ENCODE results near the gene FMN2. TPM values are rescaled to one million over a fixed set of nuclear protein-coding genes. Genes with fewer than 3 reads are reported as not detected.

The FMN2 gene
- total RNA-seq, 1 experiment from 2014 or later, result 0.59 TPM

DNA sequence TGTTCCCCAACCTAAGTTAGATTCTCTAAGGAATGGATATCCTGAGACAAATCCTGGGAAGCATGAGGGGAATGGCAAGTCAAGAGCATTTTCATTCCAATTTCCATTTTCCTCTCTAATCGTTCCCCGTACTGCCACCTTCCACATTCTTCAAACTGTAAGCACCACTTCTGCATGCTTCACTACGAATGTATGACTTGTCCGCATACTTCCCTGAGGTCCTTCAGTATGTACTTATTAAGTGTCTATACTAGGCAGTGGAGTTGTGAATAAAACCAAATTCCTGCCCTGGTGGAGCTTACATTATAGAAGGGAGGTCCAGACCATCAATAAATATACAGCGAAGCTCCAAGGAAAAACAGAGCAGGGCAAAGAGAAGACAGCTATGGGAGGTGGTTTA is 365.5 kb downstream of the FMN2 start:
- Mint-ChIP-seq H3K9me3 (no peaks in the 10 kb centered on the region), H3K36me3 (ENCODE audit: insufficient read depth in 1 of 3, low read depth in 3 of 3) (no peaks in the 10 kb centered on the region), H3K4me1 (no peaks in the 10 kb centered on the region), H3K27ac (no peak overlapping the region), H3K4me3 (no peak overlapping the region), H3K27me3 (ENCODE audit: low read depth) (no peaks in the 10 kb centered on the region; the same call in 1 of the 2 replicates)
- Histone ChIP-seq H3K79me2 (ENCODE audit: insufficient read depth, low read length) (no peaks in the 10 kb centered on the region), H2AK5ac (ENCODE audit: insufficient read length, low read length) (no peak overlapping the region), H2BK120ac (ENCODE audit: low read depth, low read length, poor library complexity, severe bottlenecking) (no peak overlapping the region), H3K14ac (ENCODE audit: insufficient read depth, low read length) (no peak overlapping the region), H2BK5ac (ENCODE audit: insufficient read length, low read length) (no peak overlapping the region), H4K8ac (replicated peaks; ENCODE audit: insufficient read length, low read depth, low read length) (no peak overlapping the region), H3K23me2 (ENCODE audit: insufficient read length, low read depth, low read length, poor library complexity, severe bottlenecking) (no peaks in the 10 kb centered on the region), H3K18ac (ENCODE audit: insufficient read length, low read depth, low read length) (no peak overlapping the region), H4K91ac (ENCODE audit: insufficient read length, low read depth, low read length) (no peak overlapping the region), H2BK20ac (ENCODE audit: low read depth, low read length, poor library complexity, severe bottlenecking) (no peak overlapping the region), H3K9ac (ENCODE audit: extremely low read depth, insufficient read length, low read length) (no peak overlapping the region), H3K23ac (ENCODE audit: insufficient read length, low read depth, low read length) (no peak overlapping the region), H3K4ac (ENCODE audit: low read depth, low read length) (no peak overlapping the region), H3T11ph (ENCODE audit: low read length) (no peak overlapping the region), H2BK15ac (ENCODE audit: low read depth, low read length) (no peak overlapping the region), H3K27ac (ENCODE audit: insufficient read length, low read depth, low read length) (no peak overlapping the region), H4K20me1 (ENCODE audit: control insufficient read depth, insufficient read depth, insufficient read length) (no peaks in the 10 kb centered on the region), H3K56ac (ENCODE audit: insufficient read length, low read depth, low read length) (no peak overlapping the region), H3K4me1 (ENCODE audit: insufficient read depth, low read length) (no peaks in the 10 kb centered on the region), H3K27me3 (ENCODE audit: insufficient read depth, low read length) (no peaks in the 10 kb centered on the region), H3K4me2 (ENCODE audit: insufficient read depth, insufficient read length, low read length) (no peak overlapping the region), H3K79me1 (ENCODE audit: insufficient read depth, low read depth, low read length, poor library complexity, severe bottlenecking) (no peaks in the 10 kb centered on the region), H2AFZ (ENCODE audit: low read length) (no peak overlapping the region), H3K9me3 (ENCODE audit: control insufficient read depth, low read depth, low read length) (no peaks in the 10 kb centered on the region), H2BK12ac (ENCODE audit: insufficient read length, low read depth, low read length) (no peak overlapping the region), H4K5ac (ENCODE audit: insufficient read length, low read depth, low read length) (no peak overlapping the region)
- no CpG with 5 or more reads among the region's 5 CpGs for WGBS (ENCODE audit: extremely low coverage, insufficient read length, low lambda C conversion rate)
- no peak for DNase-seq
- TF ChIP-seq, protein P1, sequence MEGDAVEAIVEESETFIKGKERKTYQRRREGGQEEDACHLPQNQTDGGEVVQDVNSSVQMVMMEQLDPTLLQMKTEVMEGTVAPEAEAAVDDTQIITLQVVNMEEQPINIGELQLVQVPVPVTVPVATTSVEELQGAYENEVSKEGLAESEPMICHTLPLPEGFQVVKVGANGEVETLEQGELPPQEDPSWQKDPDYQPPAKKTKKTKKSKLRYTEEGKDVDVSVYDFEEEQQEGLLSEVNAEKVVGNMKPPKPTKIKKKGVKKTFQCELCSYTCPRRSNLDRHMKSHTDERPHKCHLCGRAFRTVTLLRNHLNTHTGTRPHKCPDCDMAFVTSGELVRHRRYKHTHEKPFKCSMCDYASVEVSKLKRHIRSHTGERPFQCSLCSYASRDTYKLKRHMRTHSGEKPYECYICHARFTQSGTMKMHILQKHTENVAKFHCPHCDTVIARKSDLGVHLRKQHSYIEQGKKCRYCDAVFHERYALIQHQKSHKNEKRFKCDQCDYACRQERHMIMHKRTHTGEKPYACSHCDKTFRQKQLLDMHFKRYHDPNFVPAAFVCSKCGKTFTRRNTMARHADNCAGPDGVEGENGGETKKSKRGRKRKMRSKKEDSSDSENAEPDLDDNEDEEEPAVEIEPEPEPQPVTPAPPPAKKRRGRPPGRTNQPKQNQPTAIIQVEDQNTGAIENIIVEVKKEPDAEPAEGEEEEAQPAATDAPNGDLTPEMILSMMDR (conservative IDR thresholded peaks at IDR 0.05), result no peak
